Hematopoietic multipotent progenitor cell (in vitro differentiated cells): ENCODE measurements around the gene NCOA1. TPM values are rescaled to one million over a fixed set of nuclear protein-coding genes. Genes with fewer than 3 reads are reported as not detected.
"Not testable (repeated sequence)": the region's sequence is repeated elsewhere in the genome, so short reads cannot be mapped to it uniquely, and the experiment has no call there.

Experiments
- DNase-seq, 3 donors: peaks; one replicate each; pipeline ENCODE4 v3.0.0-alpha.2; 2011 to 2015; ENCODE audit warnings: low read depth in 2 of 3, low spot score in 2 of 3
- total RNA-seq: library from RNA; depleted of rRNA; stranded (reverse); fragments of >200 nt; gene quantifications from one replicate; pipeline ENCODE4 v1.2.3, GENCODE V29; 2012

The NCOA1 gene
- 33.9 TPM for total RNA-seq

GRCh38 chr2:24490690-24491541 lies at the start of gene NCOA1:
Gene NCOA1, plus strand, starts transcription at chr2:24491254. Its CDS starts 167,424 bp downstream, at chr2:24658678.
- DNase-seq = peak; percentile 69 to 92 (median 87)

GRCh38 chr2:24448797-24449196 lies 42.3 kb upstream of the NCOA1 start:
- DNase-seq = peak in 1 of 3 donors; percentile 18

DNA sequence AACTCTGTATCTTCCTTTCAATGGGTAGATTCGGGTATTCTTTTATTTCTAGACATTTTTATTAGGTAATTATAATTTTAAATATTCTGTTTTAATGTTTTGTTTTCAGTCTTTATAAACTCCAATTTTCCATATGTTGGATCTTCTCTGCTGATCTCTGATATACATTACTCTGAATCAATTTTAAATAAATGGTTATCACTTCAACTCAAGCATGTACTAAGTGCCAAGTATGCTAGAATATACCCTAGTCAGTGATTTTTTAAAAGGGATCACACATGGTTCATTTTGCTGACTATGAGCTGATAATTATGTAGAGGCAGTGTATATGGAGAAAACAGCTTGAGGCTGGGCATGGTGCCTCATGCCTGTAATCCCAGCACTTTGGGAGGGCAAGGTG lies 41.7 kb upstream of the NCOA1 start:
- DNase-seq = peak in 1 of 3 donors; percentile 25

DNA sequence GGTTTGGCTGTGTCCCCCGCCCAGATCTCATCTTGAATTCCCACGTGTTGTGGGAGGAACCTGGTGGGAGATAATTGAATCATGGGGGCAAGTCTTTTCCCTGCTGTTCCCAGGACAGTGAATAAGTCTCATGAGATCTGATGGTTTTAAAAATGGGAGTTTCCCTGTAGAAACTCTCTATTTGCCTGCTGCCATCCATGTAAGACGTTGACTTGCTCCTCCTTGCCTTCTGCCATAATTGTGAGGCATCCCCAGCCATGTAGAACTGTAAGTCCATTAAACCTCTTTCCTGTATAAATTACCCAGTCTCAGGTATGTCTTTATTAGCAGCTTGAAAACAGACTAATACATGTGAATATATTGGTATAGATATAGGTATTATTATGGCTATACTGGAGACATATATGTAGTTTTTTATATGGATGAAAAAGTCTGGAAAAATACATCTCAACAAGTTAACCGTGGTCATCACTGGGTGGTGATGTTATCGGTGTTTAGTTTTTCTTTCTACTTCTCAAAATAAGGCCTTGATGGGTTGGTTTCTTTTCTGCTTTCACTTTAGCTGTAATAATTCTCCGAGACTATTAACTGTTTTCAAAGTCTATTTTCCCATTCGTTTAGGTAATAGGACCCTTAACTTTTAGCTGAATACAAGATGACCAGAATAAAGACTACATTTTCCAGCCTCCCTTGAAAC lies 39.1 kb upstream of the NCOA1 start:
- DNase-seq = no peak

DNA sequence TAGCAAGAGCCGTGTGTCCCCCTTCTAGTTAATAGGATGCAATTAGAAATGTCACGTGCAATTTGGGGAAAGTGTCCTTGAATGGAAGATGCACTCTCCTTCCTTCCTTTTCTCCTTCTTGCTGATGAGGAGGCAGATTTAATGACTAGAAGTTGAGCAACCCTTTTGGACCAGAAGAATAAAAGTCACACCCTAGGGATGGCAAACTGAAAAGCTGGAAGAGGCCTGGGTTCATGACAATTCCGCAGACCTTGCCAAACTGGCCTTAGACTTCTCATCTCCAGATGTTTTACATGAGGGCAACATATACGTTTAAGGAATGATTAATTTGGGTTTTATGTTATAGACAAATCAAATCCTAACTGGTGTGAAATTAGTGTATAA lies 38.6 kb upstream of the NCOA1 start:
- DNase-seq = no peak

- no peak for DNase-seq
Observed at GRCh38 chr2:24453379-24454073, 37.5 kb upstream of the NCOA1 start.

DNA sequence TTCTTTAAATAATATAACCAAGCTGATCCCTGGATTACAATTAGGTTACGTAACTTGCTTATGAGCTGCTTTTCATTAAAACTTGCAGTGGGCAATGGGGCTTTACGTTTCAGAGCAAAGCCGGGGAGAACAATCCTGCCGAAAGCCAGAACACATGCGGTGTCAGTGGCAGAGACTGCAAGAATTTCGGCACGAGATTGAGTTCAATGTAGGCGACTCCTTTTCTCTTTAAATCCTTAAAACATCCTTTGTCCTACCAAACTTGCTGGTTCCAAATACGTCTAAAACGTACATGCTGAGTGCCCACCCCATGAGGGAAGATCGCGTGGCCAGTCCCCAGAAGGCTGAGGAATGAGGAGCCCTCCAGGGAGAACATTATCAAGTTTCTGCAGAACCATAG lies 36.8 kb upstream of the NCOA1 start:
- DNase-seq = no peak

GRCh38 chr2:24456599-24457556 lies 34.2 kb upstream of the NCOA1 start:
- peak in 2 of 3 donors; percentile 20 to 21 for DNase-seq

GRCh38 chr2:24457696-24458386 lies 33.2 kb upstream of the NCOA1 start:
- DNase-seq = no peak

GRCh38 chr2:24459224-24460161 lies 31.6 kb upstream of the NCOA1 start:
- no peak for DNase-seq

GRCh38 chr2:24461685-24462084 lies 29.4 kb upstream of the NCOA1 start:
- DNase-seq = peak in 2 of 3 donors; percentile 33 to 62

GRCh38 chr2:24463271-24463670 lies 27.8 kb upstream of the NCOA1 start:
- DNase-seq = no peak

DNA sequence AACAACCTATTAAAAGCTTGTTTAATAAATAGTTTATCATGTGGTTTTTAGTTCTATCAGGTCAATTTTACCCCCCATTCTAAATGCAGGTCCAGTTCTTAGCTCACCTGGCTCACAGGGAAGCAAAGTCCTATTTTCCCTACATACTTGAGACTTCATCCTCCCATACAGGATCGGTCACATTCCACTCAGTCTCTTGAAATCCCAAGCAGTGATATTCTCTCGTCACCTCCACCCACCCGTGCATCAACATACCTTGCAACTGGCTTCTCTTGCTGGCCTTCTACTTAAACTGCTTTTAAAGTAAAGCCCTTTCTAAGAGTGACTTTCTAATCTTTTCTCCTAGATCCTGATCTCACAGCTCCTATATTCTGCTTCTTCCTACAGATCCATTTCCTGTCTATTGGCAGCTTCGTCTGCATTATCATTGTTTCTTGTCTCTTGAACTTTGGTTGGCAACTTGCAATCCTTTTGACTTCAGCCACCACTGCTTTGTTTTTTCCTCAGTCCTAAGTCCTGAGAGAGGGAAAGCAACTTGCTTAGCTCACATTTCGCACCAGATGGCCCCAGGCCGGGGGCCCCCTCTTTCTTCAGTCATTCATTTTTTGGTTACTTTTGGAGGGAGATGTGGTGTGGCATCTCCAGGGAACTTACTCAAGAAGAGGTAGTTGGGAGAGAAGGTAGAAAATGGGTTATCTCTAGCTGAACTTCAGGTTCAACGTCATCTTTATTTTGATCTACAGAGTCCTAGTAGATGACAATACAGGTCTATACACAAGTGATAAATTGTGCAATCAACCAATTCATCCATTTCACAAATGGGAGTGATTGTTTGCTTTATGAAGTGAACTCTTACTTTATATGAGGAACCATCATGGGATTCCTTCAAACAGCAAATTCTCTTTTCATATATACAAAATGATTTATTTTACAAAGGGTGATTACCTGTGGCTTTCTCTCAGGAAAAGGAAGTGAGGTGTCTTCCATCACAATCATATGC lies 23.9 kb upstream of the NCOA1 start:
- DNase-seq = no peak

DNA sequence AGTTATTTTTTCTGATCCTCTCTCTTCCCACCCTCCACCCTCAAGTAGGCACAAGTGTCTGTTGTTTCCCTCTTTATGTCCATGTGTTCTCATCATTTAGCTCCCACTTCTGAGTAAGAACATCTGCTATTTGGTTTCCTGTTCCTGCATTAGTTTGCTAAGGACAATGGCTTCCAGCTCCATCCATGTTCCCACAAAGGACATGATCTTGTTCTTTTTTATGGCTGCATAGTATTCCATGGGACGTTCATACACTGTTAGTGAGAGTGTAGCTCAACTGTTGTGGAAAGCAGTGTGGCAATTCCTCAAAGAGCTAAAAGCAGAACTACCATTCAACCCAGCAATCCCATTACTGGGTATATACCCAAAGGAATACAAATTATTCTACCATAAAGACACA lies 22.6 kb upstream of the NCOA1 start:
- not testable (repeated sequence) for DNase-seq

GRCh38 chr2:24469148-24469650 lies 21.9 kb upstream of the NCOA1 start:
- DNase-seq = no peak

GRCh38 chr2:24471662-24472061 lies 19.4 kb upstream of the NCOA1 start:
- DNase-seq = peak in 1 of 3 donors; percentile 31

DNA sequence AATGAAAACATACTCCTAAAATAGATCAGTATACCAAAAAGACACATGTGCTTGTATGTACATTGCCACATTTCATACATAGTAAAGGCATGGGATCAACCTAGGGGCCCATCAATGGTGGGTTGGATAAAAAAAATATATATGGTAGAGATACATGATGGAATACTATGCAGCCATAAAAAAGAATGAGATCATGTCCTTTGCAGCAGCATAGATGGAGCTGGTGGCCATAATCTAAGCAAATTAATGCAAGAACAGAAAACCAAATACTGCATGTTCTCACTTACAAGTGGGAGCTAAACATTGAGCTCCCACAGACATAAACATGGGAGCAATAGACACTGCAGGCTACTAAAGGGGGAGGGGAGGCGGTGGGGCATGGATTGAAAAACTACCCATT lies 18.6 kb upstream of the NCOA1 start:
- no peak for DNase-seq
